SW480 (cell line): ENCODE measurements around the gene SHMT2.
"Not testable (repeated sequence)": the region's sequence is repeated elsewhere in the genome, so short reads cannot be mapped to it uniquely, and the experiment has no call there.

Experiments
- DNase-seq: peaks from one replicate; pipeline ENCODE4 v3.0.0-alpha.2; 2016; ENCODE audit warnings: low spot score

The SHMT2 gene

DNA sequence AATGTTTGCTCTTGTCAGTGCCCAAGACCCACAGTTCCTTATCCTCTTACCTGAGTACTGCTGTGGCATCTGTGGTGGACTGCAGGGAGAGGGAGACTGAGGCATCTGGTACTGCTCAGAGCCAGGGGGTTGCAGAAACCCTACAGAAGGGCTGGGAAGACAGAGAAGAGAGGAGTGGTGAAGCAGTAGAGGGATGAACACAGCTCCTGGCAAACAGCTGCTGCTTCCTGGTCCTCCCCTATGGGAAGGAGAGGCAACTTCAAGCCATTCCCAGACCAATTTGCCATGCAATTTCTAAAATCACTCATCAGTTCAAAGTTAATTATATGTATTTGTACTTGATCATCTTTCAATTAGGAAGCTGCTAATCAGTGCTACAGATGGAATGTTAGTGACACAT is 37.2 kb downstream of the SHMT2 start:
- no peak for DNase-seq

DNA sequence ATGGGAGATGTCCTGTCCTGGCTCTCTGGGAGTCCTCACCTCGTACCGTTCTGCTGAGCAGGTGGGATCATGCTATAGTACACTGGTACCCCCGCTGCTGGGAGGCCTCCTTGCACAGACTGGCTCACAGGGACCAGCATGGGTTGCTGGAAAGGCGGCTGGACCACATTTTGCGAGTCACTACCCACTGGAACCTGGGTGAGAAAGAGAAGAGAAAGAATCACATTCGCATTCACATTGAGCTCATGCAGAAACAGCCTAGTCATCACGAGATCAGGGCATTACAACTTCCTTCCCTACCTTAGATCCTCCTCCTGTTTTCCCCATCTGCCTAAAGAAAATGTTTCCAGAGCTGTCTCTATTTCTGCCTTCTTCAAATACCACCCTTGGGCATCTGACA is 38.8 kb downstream of the SHMT2 start:
- no peak for DNase-seq

DNA sequence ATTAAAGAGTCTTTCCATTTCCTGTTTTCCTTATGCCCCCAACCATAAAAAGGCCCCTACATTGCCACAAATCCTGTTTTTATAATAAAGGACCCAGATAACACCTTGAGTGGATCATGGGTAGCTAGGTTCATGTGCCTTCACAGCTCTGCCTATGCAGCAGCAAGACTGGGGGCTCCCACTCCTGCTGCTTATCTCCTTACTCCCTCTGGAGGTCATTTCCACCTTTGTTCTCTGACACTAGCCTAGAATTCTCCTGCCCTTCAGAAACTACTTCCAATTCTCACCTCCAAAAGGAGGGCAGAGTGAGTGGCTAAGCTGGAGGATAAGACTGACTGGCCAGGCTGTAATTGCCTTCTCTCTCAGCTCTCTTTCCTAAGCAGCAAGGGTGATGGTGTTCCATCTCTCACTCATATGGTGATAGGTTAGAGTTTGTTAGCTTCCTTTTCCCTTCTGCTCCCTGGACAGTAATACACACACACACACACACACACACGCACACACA is 41.5 kb downstream of the SHMT2 start:
- no peak for DNase-seq

DNA sequence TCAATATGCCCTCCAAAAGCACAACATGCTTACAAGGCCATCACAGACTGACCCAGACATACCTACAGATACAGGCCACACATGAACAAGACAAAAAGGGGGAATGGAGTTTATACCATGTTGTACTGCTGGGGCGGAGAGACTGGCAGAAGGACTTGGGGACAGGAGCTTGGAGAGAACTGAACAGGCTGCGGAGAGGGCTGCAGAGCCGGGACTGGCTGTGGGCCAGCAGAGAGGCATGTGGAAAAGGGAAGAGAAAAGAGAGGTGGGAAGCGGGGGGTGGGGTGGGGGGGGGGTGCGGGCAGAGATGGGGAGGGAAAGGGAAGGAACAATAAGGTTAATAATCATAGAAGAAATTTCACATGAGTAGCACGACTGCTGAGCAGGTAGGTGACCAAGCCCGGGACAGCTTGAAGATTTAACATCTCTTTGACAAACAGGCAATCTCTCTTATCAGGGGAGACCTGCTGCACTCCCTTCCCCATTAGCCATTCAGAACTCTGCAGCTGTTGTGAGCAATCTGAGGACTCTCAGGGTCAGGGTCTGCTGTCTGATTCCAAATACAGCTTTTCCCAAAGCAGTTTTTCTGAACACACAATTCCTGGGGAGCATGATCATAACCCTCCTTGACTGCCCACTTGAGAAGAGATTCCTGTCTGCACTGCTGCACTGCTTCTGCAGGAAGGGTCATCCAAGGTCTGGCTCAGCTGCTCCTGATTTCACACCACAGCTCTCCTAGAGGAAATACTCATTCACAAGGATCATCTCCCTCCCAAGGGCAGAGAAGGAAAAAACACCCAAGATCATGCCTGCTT is 43.0 kb downstream of the SHMT2 start:
- DNase-seq, result no peak

DNA sequence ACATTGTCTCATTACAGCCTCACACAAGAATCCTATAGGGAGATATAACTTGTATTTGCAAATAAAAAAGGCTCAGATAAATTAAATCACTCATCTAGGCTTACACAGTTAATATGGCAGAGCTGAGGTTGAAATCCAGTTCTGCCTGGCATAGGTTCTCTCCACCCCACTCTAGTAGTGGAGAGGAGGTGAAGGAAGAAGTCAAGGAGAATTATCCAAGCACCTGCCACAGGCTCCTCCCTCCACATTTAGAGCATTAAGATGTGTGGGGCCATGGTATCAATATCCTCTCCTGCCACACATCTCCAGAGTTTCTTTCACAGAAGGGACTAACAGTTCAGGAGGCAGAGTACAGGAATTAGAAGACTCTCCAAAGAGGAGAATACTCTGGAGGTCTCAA is 44.0 kb downstream of the SHMT2 start:
- no peak for DNase-seq

DNA sequence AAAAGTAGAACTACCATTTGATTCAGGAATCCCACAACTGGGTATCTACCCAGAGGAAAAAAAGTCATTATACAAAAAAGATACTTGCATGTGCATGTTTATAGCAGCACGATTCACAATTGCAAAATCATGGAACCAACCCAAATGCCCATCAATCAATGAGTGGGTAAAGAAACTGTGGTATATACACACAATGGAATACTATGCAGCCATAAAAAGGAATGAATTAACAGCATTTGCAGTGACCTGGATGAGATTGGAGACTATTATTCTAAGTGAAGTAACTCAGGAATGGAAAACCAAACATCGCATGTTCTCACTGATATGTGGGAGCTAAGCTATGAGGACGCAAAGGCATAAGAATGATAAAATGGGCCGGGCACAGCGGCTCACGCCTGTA is 46.7 kb downstream of the SHMT2 start:
- DNase-seq, result not testable (repeated sequence)

DNA sequence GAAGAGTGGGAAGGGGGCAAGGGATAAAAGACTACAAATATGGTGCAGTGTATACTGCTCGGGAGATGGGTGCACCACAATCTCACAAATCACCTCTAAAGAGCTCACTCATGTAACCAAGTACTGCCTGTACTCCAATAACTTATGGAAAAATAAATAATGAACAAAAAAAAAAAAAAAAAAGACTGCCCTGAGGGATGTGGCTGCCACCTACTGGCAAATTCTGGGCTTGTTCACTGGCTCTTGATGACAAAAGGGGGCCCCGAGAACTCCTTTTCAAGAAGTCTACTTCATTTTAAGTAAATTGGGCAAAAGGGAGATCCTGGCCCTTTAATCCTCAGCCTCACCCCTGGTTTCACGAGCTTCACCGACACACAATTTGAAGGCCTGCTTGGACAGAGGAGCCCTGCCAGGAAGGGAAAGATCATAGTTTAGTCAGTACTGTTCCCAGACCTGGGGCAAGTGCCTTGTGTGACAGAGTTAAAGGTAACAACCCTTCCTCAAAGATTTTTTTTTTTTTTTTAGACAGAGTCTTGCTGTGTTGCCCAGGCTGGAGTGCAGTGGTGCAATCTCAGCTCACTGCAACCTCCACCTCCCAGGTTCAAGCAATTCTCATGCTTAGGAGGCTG is 47.5 kb downstream of the SHMT2 start:
- DNase-seq, result peak; percentile 39

DNA sequence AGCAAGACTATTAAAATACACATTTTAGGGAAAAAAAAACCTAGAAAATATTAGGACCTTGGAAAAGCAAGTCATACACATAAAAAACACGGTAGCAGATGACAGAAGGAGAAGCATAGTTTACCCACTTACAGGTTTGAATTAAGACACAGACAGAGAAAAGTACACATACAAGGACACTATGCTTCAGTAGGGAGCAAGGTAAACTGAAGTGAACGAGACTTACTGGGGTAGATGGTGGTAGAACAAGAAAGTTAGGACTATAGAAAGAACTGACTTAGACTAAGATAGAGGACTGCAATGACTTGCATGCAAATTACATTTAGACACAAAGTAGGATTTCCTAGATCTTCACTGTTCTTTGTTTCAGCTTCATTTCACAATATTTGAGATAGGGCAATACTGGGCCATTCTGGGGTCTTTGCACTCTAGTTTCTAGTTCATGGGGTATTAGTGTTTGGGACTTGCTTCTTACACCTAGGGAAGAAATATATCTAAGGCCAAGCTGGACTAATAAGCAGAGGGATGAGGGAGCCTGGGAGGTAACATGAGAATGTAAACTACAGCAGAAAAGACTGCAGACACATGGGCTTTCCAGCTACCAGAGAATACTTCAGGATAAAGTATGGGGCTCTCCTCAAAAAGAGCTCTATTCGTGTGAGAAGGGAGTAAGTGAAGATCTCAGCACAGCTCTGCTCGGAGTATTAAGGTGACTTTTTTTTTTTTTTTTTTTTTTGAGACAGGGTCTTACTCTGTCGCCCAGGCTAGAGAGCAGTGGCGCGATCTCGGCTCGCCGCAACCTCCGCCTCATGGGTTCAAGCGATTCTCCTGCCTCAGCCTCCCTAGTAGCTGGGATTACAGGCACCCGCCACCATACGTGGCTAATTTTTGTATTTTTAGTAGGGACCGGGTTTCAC is 49.2 kb downstream of the SHMT2 start:
- no peak for DNase-seq

DNA sequence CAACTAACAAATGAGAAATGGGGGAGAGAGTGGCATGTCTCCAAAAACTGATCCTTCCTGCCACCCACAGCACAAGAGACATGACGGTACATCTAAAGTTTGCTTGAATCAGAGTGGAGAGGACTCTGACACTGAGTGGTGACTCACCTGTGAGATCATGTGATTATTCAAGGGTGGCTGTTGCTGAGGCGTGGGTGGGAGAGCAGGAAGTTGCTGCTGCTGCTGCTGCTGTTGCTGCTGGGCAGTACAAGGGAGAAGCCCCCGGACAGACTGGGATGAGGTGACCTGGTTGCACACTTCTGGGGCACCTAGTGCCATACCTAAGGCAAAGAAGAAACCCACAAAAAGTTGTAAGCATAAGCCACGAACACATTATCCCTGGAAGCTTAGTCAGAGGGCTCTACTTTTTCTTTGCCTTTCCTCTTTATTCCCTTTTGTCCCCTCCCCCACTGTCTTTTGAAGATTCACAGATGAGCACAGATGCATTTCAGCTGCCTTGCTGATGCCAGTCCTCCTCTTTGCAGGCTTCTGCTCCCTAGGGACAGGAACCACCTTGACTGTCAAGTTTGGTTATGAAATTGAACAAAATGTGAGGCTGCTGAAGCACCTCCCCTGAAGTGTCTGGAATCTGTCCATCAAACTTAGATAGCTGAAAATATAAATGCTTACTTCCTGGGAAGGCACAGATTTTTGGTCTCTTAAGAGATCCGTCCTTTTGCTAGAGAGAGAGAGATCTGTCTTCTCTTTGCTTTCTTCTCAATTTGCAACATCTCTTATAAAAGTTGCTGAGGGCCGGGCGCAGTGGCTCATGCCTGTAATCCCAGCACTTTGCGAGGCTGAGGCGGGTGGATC is 50.9 kb downstream of the SHMT2 start:
- peak; percentile 93 for DNase-seq

DNA sequence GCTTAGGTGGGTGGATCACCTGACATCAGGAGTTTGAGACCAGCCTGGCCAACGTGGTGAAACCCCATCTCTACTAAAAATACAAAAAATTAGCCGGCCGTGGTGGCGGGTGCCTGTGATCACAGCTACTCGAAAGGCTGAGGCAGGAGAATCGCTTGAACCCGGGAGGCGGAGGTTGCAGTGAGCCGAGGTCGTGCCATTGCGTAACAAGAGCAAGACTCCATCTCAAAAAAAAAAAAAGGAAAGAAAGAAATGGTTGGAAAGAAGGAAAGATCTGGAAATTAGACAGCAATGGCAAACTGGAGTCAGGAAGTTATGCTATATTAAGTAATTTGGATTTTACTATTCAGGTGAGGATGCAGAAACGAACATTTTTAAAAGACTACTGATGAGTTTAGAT is 52.6 kb downstream of the SHMT2 start:
- DNase-seq, result not testable (repeated sequence)
